GM19455 (cell line): ENCODE measurements around the gene NOXRED1.

Experiments
- ATAC-seq: cut with Tn5 transposase; IDR thresholded peaks from one replicate; pipeline ENCODE4 v1.9.1; 2021; ENCODE audit not compliant: unreplicated experiment

Gene NOXRED1

GRCh38 chr14:77344377-77344996 lies 78.8 kb downstream of the NOXRED1 start:
- ATAC-seq: no peak
